Gastroesophageal sphincter (tissue), 3 donors: ENCODE data around the gene GDF2.

ENCODE experiments used
- EP300 ChIP-seq: sonication (generic); formaldehyde crosslinking; IDR thresholded peaks from one replicate; pipeline ENCODE4 v1.6.1; 2017; ENCODE audit warnings: antibody characterized with exemption, mild to moderate bottlenecking
- POLR2A ChIP-seq, 2 donors: fragments of 450-650 bp; IDR thresholded peaks; one replicate each; pipeline ENCODE4 v1.6.1; 2017; ENCODE audit warnings: antibody characterized with exemption in 2 of 2, mild to moderate bottlenecking in 2 of 2, moderate library complexity in 1 of 2
- TF ChIP-seq, protein P1 (sequence below), 4 experiments: fragments of 200-600 bp in 2 of 4; fragments of 450-650 bp in 2 of 4; sonication (generic) in 1 of 4; IDR thresholded peaks; one replicate each; pipeline ENCODE4 v1.5.1; 2017 to 2019; ENCODE audit warnings: antibody characterized with exemption in 4 of 4, mild to moderate bottlenecking in 2 of 4, moderate library complexity in 2 of 4

DNA sequence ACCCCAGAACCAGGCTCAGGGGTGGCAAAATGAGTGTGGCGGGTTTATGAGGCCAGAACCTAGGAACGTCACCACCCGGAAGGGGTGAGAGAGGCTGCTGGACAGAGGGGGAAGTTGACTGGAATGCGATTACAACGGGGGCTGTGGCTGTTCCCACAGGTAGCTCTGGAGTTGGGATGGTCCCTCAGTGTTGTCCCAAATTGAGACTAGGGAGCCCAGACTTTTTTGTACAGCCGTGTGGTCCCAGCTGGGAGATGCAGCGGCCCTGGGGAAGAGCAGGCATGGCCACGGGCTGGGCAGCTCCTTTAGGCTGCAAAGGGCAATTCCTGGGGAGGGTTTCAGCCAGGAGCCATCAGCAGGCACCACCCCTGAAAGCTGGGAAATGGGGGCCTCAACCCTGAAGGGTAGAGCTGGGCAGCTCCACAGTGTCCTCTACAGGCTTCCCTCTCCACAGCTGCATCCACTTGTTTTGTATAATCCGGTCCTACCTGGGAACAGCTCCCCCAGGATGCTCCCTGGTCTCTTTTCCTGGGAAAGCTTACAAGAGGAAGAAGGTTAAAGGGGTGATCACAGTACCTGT lies 33.2 kb upstream of the GDF2 start:
- TF ChIP-seq, protein P1, sequence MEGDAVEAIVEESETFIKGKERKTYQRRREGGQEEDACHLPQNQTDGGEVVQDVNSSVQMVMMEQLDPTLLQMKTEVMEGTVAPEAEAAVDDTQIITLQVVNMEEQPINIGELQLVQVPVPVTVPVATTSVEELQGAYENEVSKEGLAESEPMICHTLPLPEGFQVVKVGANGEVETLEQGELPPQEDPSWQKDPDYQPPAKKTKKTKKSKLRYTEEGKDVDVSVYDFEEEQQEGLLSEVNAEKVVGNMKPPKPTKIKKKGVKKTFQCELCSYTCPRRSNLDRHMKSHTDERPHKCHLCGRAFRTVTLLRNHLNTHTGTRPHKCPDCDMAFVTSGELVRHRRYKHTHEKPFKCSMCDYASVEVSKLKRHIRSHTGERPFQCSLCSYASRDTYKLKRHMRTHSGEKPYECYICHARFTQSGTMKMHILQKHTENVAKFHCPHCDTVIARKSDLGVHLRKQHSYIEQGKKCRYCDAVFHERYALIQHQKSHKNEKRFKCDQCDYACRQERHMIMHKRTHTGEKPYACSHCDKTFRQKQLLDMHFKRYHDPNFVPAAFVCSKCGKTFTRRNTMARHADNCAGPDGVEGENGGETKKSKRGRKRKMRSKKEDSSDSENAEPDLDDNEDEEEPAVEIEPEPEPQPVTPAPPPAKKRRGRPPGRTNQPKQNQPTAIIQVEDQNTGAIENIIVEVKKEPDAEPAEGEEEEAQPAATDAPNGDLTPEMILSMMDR (IDR thresholded peaks at IDR 0.05), result no peak
- no peak for TF ChIP-seq POLR2A (IDR thresholded peaks at IDR 0.05)
- TF ChIP-seq EP300, result no peak
